Body of pancreas (tissue), 4 donors: ENCODE measurements around the gene STK26. TPM values are rescaled to one million over a fixed set of nuclear protein-coding genes. Genes with fewer than 3 reads are reported as not detected.
A peak's percentile ranks its signal among the peaks of the same experiment; 100 is the strongest.

Source experiments
- ATAC-seq: fragments of 150-250 bp; one replicate; pipeline ENCODE4 v1.9.1; 2016
- DNase-seq, 4 donors: peaks; one replicate each; pipeline ENCODE4 v3.0.0-alpha.2; 2019
- H3K27ac ChIP-seq, 4 donors: fragments of 200-600 bp; sonication (generic); 1 replicate in 3 of 4; 2 replicates in 1 of 4; pipeline versions ENCODE4 v1.5.1 to v1.6.1; 2016 to 2019; ENCODE audit warnings: mild to moderate bottlenecking in 1 of 4, mixed read lengths in 1 of 4, moderate library complexity in 1 of 4
- H3K27me3 ChIP-seq, 2 donors: fragments of 200-600 bp; sonication (generic); one replicate each; pipeline ENCODE4 v1.6.0; 2016; ENCODE audit warnings: mild to moderate bottlenecking in 1 of 2
- H3K36me3 ChIP-seq, 2 donors: fragments of 200-600 bp; sonication (generic); replicated peaks in 1 of 2; 2 replicates each; pipeline ENCODE4 v1.5.1; 2016; ENCODE audit warnings: low read depth in 2 of 2; ENCODE audit not compliant: insufficient read depth in 1 of 2
- H3K4me1 ChIP-seq: fragments of 200-600 bp; sonication (generic); one replicate; pipeline ENCODE4 v1.6.0; 2016
- H3K4me3 ChIP-seq, 2 donors: fragments of 200-600 bp; sonication (generic); 1 replicate in 1 of 2; 2 replicates in 1 of 2; pipeline ENCODE4 v1.5.1; 2016 to 2019
- H3K9me3 ChIP-seq, 3 donors: fragments of 200-600 bp; sonication (generic); 1 replicate in 2 of 3; 2 replicates in 1 of 3; pipeline ENCODE4 v1.5.1; 2016
- POLR2A ChIP-seq, 3 donors: fragments of 450-650 bp; IDR thresholded peaks; one replicate each; pipeline ENCODE4 v1.6.1; 2016; ENCODE audit warnings: antibody characterized with exemption in 3 of 3, mild to moderate bottlenecking in 2 of 3
- WGBS, 2 donors: methylation state at CpG; one replicate each; pipeline ENCODE4 v1.1.5; 2017; 5-methylcytosine and 5-hydroxymethylcytosine counted together
- intact Hi-C: fragments of 100-400 bp; cut with DNase I; formaldehyde crosslinking; loops from one replicate; pipeline ENCODE4 v1.15.1; 2023
- total RNA-seq, 2 donors: library from RNA; depleted of rRNA; stranded (reverse); fragments of >200 nt; gene quantifications; one replicate each; pipeline ENCODE4 v1.1.0, GENCODE V29; 2016
- TF ChIP-seq, protein P1 (sequence below), 7 experiments: fragments of 450-650 bp in 4 of 7; fragments of 200-600 bp in 3 of 7; sonication (generic) in 3 of 7; IDR thresholded peaks; one replicate each; pipeline ENCODE4 v1.5.1; 2016 to 2019; ENCODE audit warnings: antibody characterized with exemption in 7 of 7

Gene STK26
- total RNA-seq, 2 donors from 2014 or later = 4.9 to 5.3 TPM

- DNase-seq = no peak
- no peaks in the 10 kb centered on the region for H3K27me3 ChIP-seq
- 71 to 86% methylated on average over 1 of the region's 1 CpG for WGBS, 2 donors
Measured at GRCh38 chrX:132068405-132068804, 45.3 kb downstream of the STK26 start.

DNA sequence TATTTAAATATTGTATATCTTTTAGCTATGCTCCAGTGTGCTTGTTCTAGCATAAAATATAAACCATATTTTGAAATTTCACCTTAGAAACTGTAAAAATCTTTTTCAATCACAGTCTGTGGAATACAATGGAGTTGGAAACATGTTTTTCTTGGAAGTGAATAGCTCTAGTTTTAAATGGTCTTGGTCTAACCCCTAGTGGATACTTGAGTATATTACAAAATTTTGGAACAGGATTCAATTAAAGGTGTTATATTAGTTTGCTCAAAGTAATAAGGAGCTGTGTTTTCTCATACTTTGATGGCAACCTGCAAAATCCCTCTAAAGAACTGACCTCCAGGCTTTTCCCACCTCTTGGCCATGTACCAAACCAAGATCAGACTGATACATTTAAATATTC is 48.2 kb downstream of the STK26 start:
- no peak for ATAC-seq
- intact Hi-C loops = no loop called here
- Histone ChIP-seq H3K36me3 (no peaks in the 10 kb centered on the region), H3K4me1 (no peaks in the 10 kb centered on the region), H3K27ac (no peak overlapping the region), H3K4me3 (no peak overlapping the region), H3K27me3 (no peaks in the 10 kb centered on the region), H3K9me3 (no peaks in the 10 kb centered on the region)
- no peak for DNase-seq
- no peak for TF ChIP-seq POLR2A (IDR thresholded peaks at IDR 0.05)
- TF ChIP-seq, protein P1, sequence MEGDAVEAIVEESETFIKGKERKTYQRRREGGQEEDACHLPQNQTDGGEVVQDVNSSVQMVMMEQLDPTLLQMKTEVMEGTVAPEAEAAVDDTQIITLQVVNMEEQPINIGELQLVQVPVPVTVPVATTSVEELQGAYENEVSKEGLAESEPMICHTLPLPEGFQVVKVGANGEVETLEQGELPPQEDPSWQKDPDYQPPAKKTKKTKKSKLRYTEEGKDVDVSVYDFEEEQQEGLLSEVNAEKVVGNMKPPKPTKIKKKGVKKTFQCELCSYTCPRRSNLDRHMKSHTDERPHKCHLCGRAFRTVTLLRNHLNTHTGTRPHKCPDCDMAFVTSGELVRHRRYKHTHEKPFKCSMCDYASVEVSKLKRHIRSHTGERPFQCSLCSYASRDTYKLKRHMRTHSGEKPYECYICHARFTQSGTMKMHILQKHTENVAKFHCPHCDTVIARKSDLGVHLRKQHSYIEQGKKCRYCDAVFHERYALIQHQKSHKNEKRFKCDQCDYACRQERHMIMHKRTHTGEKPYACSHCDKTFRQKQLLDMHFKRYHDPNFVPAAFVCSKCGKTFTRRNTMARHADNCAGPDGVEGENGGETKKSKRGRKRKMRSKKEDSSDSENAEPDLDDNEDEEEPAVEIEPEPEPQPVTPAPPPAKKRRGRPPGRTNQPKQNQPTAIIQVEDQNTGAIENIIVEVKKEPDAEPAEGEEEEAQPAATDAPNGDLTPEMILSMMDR (IDR thresholded peaks at IDR 0.05) = peak in 3 of 7 experiments; percentile 20 to 39 (median 31)

More at GRCh38 chrX:132068405-132068804, 45.3 kb downstream of the STK26 start:
- H3K4me1 ChIP-seq = no peaks in the 10 kb centered on the region
- ATAC-seq = no peak
- intact Hi-C loops = no loop called here
- no peaks in the 10 kb centered on the region for H3K9me3 ChIP-seq
- H3K27ac ChIP-seq = no peak overlapping the region
- H3K36me3 ChIP-seq = no peaks in the 10 kb centered on the region
- no peak overlapping the region for H3K4me3 ChIP-seq
- TF ChIP-seq POLR2A (IDR thresholded peaks at IDR 0.05) = no peak
- TF ChIP-seq, protein P1 (IDR thresholded peaks at IDR 0.05) = no peak

DNA sequence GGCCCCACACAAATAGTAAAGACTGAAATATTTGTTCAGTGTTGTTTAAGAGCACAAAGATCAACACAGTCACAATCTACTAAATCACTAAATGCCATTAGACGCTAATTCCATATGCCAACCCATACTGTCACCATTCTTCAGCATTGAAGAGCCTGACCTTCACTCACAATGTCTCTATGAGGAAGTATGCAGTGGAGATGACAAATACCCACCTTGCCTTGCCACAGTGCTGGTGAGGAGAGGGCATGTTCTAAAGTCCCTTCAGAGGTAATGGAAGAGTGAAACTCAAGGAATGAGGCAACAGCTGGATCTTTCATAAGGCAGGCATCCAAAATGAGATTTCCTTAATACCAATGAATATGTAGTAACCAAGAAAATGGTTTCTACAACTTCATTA is 54.3 kb downstream of the STK26 start:
- DNase-seq (no peak), ATAC-seq (no peak)
- Histone ChIP-seq H3K4me1 (no peaks in the 10 kb centered on the region), H3K27ac (no peak overlapping the region), H3K4me3 (no peak overlapping the region), H3K9me3 (no peaks in the 10 kb centered on the region), H3K27me3 (no peaks in the 10 kb centered on the region), H3K36me3 (no peaks in the 10 kb centered on the region)
- intact Hi-C loops = no loop called here
- WGBS, 2 donors = 100% methylated on average over 1 of the region's 1 CpG
- TF ChIP-seq, protein P1 (IDR thresholded peaks at IDR 0.05) = no peak
- TF ChIP-seq POLR2A (IDR thresholded peaks at IDR 0.05) = no peak

GRCh38 chrX:132077912-132078311 is 54.8 kb downstream of the STK26 start:
- intact Hi-C loops = no loop called here
- ATAC-seq (no peak), DNase-seq (no peak)
- H3K27ac ChIP-seq = no peak overlapping the region
- 77 to 100% methylated on average over 1 to 3 of the region's 3 CpGs for WGBS, 2 donors
- H3K4me3 ChIP-seq = no peak overlapping the region
- no peaks in the 10 kb centered on the region for H3K9me3 ChIP-seq
- no peaks in the 10 kb centered on the region for H3K36me3 ChIP-seq
- TF ChIP-seq, protein P1 (IDR thresholded peaks at IDR 0.05) = no peak
- TF ChIP-seq POLR2A (IDR thresholded peaks at IDR 0.05) = no peak
- no peaks in the 10 kb centered on the region for H3K4me1 ChIP-seq
- H3K27me3 ChIP-seq = no peaks in the 10 kb centered on the region

GRCh38 chrX:132085786-132086185 is 62.7 kb downstream of the STK26 start:
- no peaks in the 10 kb centered on the region for H3K4me1 ChIP-seq
- intact Hi-C loops = no loop called here
- no peaks in the 10 kb centered on the region for H3K9me3 ChIP-seq
- no peak for ATAC-seq
- H3K27ac ChIP-seq = no peak overlapping the region
- WGBS, 2 donors = 23 to 33% methylated on average over 2 to 3 of the region's 3 CpGs
- no peaks in the 10 kb centered on the region for H3K36me3 ChIP-seq
- no peak for DNase-seq
- TF ChIP-seq, protein P1 (IDR thresholded peaks at IDR 0.05) = no peak
- no peak for TF ChIP-seq POLR2A (IDR thresholded peaks at IDR 0.05)
- H3K4me3 ChIP-seq = no peak overlapping the region
- H3K27me3 ChIP-seq = no peaks in the 10 kb centered on the region
